Body of pancreas (tissue), 4 donors: ENCODE results near the gene ANG.
"Not testable (repeated sequence)": the region's sequence is repeated elsewhere in the genome, so short reads cannot be mapped to it uniquely, and the experiment has no call there.

Source experiments
- POLR2A ChIP-seq, 3 donors: fragments of 450-650 bp; IDR thresholded peaks; one replicate each; pipeline ENCODE4 v1.6.1; 2016; ENCODE audit warnings: antibody characterized with exemption in 3 of 3, mild to moderate bottlenecking in 2 of 3
- TF ChIP-seq, protein P1 (sequence below), 7 experiments: fragments of 450-650 bp in 4 of 7; fragments of 200-600 bp in 3 of 7; sonication (generic) in 3 of 7; IDR thresholded peaks; one replicate each; pipeline ENCODE4 v1.5.1; 2016 to 2019; ENCODE audit warnings: antibody characterized with exemption in 7 of 7

DNA sequence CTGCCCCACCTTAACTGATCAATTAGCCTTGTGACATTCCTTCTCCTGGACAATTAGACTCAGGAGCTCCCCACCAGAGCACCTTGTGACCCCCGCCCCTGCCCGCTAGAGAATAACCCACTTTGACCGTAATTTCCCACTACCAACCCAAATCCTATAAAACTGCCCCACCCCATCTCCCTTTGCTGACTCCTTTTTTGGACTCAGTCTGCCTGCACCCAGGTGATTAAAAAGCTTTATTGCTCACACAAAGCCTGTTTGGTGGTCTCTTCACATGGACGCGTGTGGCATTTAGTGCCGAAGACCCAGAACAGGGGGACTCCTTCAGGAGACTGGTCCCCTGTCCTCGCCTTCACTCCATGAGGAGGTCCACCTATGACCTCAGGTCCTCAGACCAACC, 12.4 kb downstream of the ANG start:
- TF ChIP-seq, protein P1, sequence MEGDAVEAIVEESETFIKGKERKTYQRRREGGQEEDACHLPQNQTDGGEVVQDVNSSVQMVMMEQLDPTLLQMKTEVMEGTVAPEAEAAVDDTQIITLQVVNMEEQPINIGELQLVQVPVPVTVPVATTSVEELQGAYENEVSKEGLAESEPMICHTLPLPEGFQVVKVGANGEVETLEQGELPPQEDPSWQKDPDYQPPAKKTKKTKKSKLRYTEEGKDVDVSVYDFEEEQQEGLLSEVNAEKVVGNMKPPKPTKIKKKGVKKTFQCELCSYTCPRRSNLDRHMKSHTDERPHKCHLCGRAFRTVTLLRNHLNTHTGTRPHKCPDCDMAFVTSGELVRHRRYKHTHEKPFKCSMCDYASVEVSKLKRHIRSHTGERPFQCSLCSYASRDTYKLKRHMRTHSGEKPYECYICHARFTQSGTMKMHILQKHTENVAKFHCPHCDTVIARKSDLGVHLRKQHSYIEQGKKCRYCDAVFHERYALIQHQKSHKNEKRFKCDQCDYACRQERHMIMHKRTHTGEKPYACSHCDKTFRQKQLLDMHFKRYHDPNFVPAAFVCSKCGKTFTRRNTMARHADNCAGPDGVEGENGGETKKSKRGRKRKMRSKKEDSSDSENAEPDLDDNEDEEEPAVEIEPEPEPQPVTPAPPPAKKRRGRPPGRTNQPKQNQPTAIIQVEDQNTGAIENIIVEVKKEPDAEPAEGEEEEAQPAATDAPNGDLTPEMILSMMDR (IDR thresholded peaks at IDR 0.05), result not testable (repeated sequence)
- TF ChIP-seq POLR2A (IDR thresholded peaks at IDR 0.05), result not testable (repeated sequence)
